Nephron (organoid): ENCODE data around the gene DLG3.

Source experiments
- H3K27ac Mint-ChIP-seq, 3 experiments: 2 replicates each; pipeline ENCODE4 v1.8.0; 2020; ENCODE audit warnings: mixed read lengths in 3 of 3, mild to moderate bottlenecking in 2 of 3, moderate library complexity in 1 of 3
- H3K27me3 Mint-ChIP-seq: 2 replicates; pipeline ENCODE4 v1.8.0; 2021; ENCODE audit warnings: low read depth, mild to moderate bottlenecking, moderate library complexity, mixed read lengths
- H3K36me3 Mint-ChIP-seq: 2 replicates; pipeline ENCODE4 v1.8.0; 2020; ENCODE audit warnings: low read depth, mixed read lengths
- H3K4me1 Mint-ChIP-seq: 2 replicates; pipeline ENCODE4 v1.8.0; 2020; ENCODE audit warnings: mixed read lengths
- H3K4me3 Mint-ChIP-seq, 3 experiments: 2 replicates each; pipeline ENCODE4 v1.8.0; 2020; ENCODE audit warnings: mild to moderate bottlenecking in 3 of 3, mixed read lengths in 3 of 3, moderate library complexity in 2 of 3
- H3K9me3 Mint-ChIP-seq: 2 replicates; pipeline ENCODE4 v1.8.0; 2020; ENCODE audit warnings: mixed read lengths
- TF ChIP-seq, protein P1 (sequence below), 3 experiments: fragments of 200-600 bp; sonication (generic); IDR thresholded peaks; one replicate each; pipeline ENCODE4 v1.5.0; 2021; ENCODE audit warnings: antibody characterized with exemption in 3 of 3; ENCODE audit not compliant: unreplicated experiment in 3 of 3

Gene DLG3

DNA sequence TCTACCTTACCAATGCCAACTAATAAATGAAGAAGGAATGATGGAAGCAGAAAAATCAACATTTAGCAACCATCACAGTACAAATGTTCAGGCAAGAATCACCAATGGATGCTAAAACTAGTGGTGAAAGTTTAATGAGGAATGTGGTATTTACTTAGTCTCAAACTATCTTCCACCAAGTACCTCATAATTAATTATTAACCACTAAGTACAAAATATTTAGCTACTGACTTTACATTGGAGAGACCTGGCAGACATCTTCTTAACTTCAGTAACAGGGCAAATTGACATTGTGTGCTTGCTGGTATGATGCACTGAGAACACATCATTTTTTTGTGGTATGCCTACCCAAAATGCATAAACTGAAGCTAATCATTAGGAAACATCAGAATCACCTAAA is 82.4 kb downstream of the DLG3 start:
- Mint-ChIP-seq H3K4me1 (no peaks in the 10 kb centered on the region), H3K36me3 (no peaks in the 10 kb centered on the region), H3K9me3 (peaks cover 6% of the 10 kb centered on the region), H3K4me3 (no peak overlapping the region), H3K27me3 (no peaks in the 10 kb centered on the region), H3K27ac (no peak overlapping the region)
- TF ChIP-seq, protein P1, sequence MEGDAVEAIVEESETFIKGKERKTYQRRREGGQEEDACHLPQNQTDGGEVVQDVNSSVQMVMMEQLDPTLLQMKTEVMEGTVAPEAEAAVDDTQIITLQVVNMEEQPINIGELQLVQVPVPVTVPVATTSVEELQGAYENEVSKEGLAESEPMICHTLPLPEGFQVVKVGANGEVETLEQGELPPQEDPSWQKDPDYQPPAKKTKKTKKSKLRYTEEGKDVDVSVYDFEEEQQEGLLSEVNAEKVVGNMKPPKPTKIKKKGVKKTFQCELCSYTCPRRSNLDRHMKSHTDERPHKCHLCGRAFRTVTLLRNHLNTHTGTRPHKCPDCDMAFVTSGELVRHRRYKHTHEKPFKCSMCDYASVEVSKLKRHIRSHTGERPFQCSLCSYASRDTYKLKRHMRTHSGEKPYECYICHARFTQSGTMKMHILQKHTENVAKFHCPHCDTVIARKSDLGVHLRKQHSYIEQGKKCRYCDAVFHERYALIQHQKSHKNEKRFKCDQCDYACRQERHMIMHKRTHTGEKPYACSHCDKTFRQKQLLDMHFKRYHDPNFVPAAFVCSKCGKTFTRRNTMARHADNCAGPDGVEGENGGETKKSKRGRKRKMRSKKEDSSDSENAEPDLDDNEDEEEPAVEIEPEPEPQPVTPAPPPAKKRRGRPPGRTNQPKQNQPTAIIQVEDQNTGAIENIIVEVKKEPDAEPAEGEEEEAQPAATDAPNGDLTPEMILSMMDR (IDR thresholded peaks at IDR 0.05; ENCODE audit: unreplicated experiment in 3 of 3): no peak

DNA sequence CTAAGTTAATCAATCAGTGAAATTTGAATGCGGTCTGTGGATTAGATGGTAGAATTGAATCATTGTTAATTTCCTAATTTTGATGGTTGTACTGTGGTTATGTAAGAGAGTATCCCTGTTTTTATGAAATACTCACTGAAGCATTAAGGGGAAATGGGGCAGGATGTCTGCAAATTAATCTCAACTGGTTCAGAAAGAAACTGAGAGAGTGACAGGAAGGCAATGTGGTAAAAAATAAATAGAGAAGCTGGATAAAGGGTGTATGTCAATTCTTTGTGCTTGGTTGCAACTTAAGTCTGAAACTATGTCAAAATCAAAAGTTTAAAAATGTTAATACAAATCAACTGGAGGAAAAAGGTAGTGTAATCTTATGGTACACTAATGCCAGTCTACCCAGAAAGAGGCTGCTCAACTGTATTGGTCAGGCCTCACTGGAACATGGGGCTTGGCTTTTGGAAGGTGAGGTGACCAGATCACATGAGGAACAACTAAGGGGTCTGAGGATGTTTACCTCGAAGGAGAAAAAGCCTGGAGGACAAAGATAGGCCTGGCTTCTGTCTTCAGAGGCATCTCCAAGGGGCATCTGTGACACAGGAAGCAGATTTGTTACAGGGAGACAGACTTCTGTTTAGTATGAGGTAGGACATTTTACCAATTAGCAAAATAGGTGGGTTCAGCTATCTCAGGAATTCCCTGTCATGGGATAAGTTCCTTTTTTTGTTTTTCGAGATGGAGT is 83.1 kb downstream of the DLG3 start:
- Mint-ChIP-seq H3K27me3 (no peaks in the 10 kb centered on the region), H3K4me1 (no peaks in the 10 kb centered on the region), H3K27ac (no peak overlapping the region), H3K9me3 (peaks cover 8% of the 10 kb centered on the region), H3K36me3 (no peaks in the 10 kb centered on the region), H3K4me3 (no peak overlapping the region)
- TF ChIP-seq, protein P1 (IDR thresholded peaks at IDR 0.05; ENCODE audit: unreplicated experiment in 3 of 3): no peak

DNA sequence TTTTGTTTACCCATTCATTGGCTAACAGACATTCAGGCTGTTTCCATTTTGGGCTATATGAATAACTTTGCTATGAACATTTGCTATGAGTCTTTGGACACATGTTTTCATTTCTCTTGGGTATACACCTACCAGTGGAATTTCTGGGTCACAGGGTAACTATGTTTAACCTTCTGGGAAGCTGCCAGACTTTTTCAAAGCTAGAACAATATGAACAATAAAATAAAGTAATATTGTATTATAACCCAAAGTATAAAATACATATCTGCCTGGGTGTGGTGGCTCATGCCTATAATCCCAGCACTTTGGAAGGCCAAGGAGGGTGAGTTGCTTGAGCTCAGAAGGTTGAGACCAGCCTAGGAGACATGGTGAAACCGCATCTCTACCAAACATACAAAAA is 90.6 kb downstream of the DLG3 start:
- no peaks in the 10 kb centered on the region for H3K27me3 Mint-ChIP-seq
- H3K4me3 Mint-ChIP-seq: no peak overlapping the region
- TF ChIP-seq, protein P1 (IDR thresholded peaks at IDR 0.05; ENCODE audit: unreplicated experiment in 3 of 3): no peak
- H3K9me3 Mint-ChIP-seq: peaks cover 14% of the 10 kb centered on the region
- H3K27ac Mint-ChIP-seq: no peak overlapping the region
- H3K4me1 Mint-ChIP-seq: no peaks in the 10 kb centered on the region
- no peaks in the 10 kb centered on the region for H3K36me3 Mint-ChIP-seq

DNA sequence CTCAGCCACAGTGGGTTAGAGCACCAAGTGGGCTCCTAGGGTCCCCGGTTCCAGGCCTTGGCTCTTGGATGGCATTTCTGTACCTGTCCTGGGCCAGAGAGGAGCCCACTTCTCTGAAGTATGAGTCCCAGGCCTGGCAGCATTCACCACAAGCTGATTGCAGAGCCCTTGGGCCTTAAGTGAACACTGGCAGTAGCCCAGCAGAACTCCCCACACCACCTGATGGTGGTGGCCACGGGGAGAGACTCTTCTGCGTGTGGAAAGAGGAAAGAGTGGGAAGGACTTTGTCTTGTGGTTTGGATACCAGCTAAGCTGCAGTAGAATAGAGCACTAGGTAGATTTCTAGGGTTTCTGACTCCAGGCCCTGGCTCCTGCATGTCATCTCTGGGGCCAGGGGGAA is 104.8 kb downstream of the DLG3 start:
- Mint-ChIP-seq H3K27ac (no peak overlapping the region), H3K9me3 (peaks cover 10% of the 10 kb centered on the region), H3K27me3 (no peaks in the 10 kb centered on the region), H3K4me1 (peaks cover 4% of the 10 kb centered on the region), H3K36me3 (no peaks in the 10 kb centered on the region), H3K4me3 (no peak overlapping the region)
- TF ChIP-seq, protein P1 (IDR thresholded peaks at IDR 0.05; ENCODE audit: unreplicated experiment in 3 of 3): no peak

DNA sequence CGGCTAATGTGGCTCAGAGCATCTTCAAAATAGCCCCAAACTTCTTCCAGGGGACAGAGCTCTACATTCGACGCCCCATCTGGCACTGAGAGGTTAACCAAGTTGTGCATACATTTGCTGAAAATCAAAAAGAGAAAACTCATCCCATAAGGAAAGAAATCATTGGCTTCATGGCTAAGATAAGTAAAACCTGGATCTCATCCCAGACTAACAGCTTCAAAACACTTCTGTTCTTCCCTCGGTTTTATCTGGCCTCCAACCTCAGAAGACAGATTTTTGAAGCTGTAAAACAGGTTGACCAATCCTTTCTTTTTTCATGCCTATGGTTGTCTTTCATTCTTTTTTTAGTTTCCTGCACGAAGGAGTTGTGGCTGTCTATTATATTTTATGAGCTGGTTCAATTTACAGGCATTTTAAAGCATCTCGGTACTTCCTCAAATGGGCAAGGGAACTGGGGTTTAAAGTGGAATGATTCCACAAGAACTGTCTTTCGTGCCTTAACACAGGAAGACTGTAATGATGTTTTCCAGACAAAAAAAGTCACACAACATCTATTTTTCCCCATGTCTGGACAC is 107.6 kb downstream of the DLG3 start:
- peaks cover 5% of the 10 kb centered on the region for H3K4me1 Mint-ChIP-seq
- no peaks in the 10 kb centered on the region for H3K36me3 Mint-ChIP-seq
- peaks cover 2% of the 10 kb centered on the region for H3K9me3 Mint-ChIP-seq

More for the DNA sequence above, 107.6 kb downstream of the DLG3 start:
- Mint-ChIP-seq H3K4me3 (no peak overlapping the region), H3K27me3 (no peaks in the 10 kb centered on the region), H3K27ac (peak overlapping the region in 1 of 3 experiments; percentile 31)
- TF ChIP-seq, protein P1 (IDR thresholded peaks at IDR 0.05; ENCODE audit: unreplicated experiment in 3 of 3): no peak
